K562 (cell line): Measurements from ENCODE around the gene SH3BP2. TPM values are rescaled to one million over a fixed set of nuclear protein-coding genes. Genes with fewer than 3 reads are reported as not detected.

Source experiments
- ATAC-seq: fragments of 200-7000 bp; cut with Tn5 transposase; 3 replicates; pipeline ENCODE4 v1.9.1; 2020; ENCODE audit warnings: moderate library complexity
- BruUV-seq: library from RNA; stranded (reverse); fragments of 400-500 nt; replicated peaks from 2 replicates; lab custom pipeline; 2021; lab: Mats Ljungman, UMichigan
- CTCF ChIA-PET: fragments of 300-600 bp; formaldehyde crosslinking; extraction: SDS; loops from one replicate; lab custom pipeline; 2021; ENCODE audit warnings: low intra/inter-chr PET ratio; lab: Yijun Ruan, JAX
- POLR2A ChIA-PET: fragments of 300-600, 350-650 bp; sonication (Branson Sonifier 250); formaldehyde crosslinking; extraction: SDS; loops from one replicate; lab custom pipeline; 2021; ENCODE audit warnings: antibody characterized with exemption, inconsistent platforms; lab: Yijun Ruan, JAX
- DNase-seq, 4 experiments: peaks; one replicate each; pipeline versions ENCODE4 v3.0.0 to v3.0.0-alpha.2; 2011 to 2018; ENCODE audit warnings: low spot score in 3 of 4, mixed read lengths in 3 of 4; ENCODE audit errors: extremely low read depth in 1 of 4
- FAIRE-seq: peaks from 2 replicates; lab custom pipeline; 2011; peaks lifted over from hg19 to GRCh38; lab: Jason Lieb, UNC
- H2AFZ ChIP-seq: 2 replicates; pipeline ENCODE4 v1.6.0; 2011; ENCODE audit warnings: low read depth, low read length, control low read depth, inconsistent platforms
- H3K27ac ChIP-seq: fragments of 200-600 bp; 3 replicates; pipeline ENCODE4 v1.8.0; 2011; ENCODE audit warnings: low read depth, mild to moderate bottlenecking, control low read depth, inconsistent platforms, low read length, moderate library complexity, mixed read lengths; ENCODE audit errors: extremely low read depth
- H3K27me3 ChIP-seq, 2 experiments: fragments of 300-600 bp in 1 of 2; 2 replicates in 1 of 2; 3 replicates in 1 of 2; pipeline versions ENCODE4 v1.6.0 to v1.8.0; 2011; ENCODE audit warnings: inconsistent platforms in 2 of 2, low read length in 2 of 2, mild to moderate bottlenecking in 1 of 2, mixed read lengths in 1 of 2, moderate library complexity in 1 of 2; ENCODE audit not compliant: control insufficient read depth in 2 of 2, insufficient read depth in 2 of 2
- H3K36me3 ChIP-seq: fragments of 300-600 bp; 3 replicates; pipeline ENCODE4 v1.8.0; 2011; ENCODE audit warnings: mild to moderate bottlenecking, low read length, inconsistent platforms; ENCODE audit not compliant: control insufficient read depth, insufficient read depth
- H3K4me1 ChIP-seq, 2 experiments: fragments of 200-600 bp in 1 of 2; replicated peaks in 1 of 2; 2 replicates in 1 of 2; 3 replicates in 1 of 2; pipeline versions ENCODE4 v1.5.1 to v1.8.0; 2011; ENCODE audit warnings: inconsistent platforms in 2 of 2, low read length in 2 of 2, mild to moderate bottlenecking in 1 of 2, mixed read lengths in 1 of 2, moderate library complexity in 1 of 2; ENCODE audit not compliant: control insufficient read depth in 2 of 2, insufficient read depth in 2 of 2
- H3K4me2 ChIP-seq: 2 replicates; pipeline ENCODE4 v1.6.1; 2011; ENCODE audit warnings: low read length, control low read depth, inconsistent platforms, mixed read lengths; ENCODE audit not compliant: insufficient read depth
- H3K4me3 ChIP-seq: fragments of 200-600 bp; sonication (generic), shearing (Covaris generic); 2 replicates; pipeline ENCODE4 v1.5.1; 2016; ENCODE audit warnings: control low read depth, inconsistent platforms
- H3K79me2 ChIP-seq: fragments of 200-600 bp; 3 replicates; pipeline ENCODE4 v1.8.0; 2011; ENCODE audit warnings: low read length, inconsistent platforms; ENCODE audit not compliant: control insufficient read depth, insufficient read depth
- H3K9ac ChIP-seq, 2 experiments: 2 replicates each; pipeline versions ENCODE4 v1.6.0 to v1.6.1; 2011; ENCODE audit warnings: low read depth in 2 of 2, low read length in 2 of 2, control low read depth in 1 of 2, inconsistent platforms in 1 of 2, mild to moderate bottlenecking in 1 of 2, mixed read lengths in 1 of 2; ENCODE audit not compliant: insufficient read depth in 1 of 2
- H3K9me1 ChIP-seq: one replicate; pipeline ENCODE4 v1.6.0; 2011; ENCODE audit warnings: inconsistent platforms, mild to moderate bottlenecking, low read length, moderate library complexity; ENCODE audit not compliant: control insufficient read depth, insufficient read depth
- H3K9me3 ChIP-seq: replicated peaks from 2 replicates; pipeline ENCODE4 v1.5.1; 2011; ENCODE audit warnings: low read depth, low read length, inconsistent platforms; ENCODE audit not compliant: control insufficient read depth, insufficient read depth
- H4K20me1 ChIP-seq: replicated peaks from 2 replicates; pipeline ENCODE4 v1.6.1; 2011; ENCODE audit warnings: low read length, inconsistent platforms, mixed read lengths; ENCODE audit not compliant: control insufficient read depth, insufficient read depth
- ADNP ChIP-seq: fragments of 200-800 bp; sonication (Bioruptor generic); IDR thresholded peaks from 2 replicates; pipeline ENCODE4 v1.6.1; 2016; ENCODE audit warnings: missing genetic modification characterization, missing compliant biosample characterization
- BCOR ChIP-seq: fragments of 450-650 bp; IDR thresholded peaks from 2 replicates; pipeline ENCODE4 v1.6.1; 2016
- ELF1 ChIP-seq: fragments of 200-800 bp; sonication (Bioruptor generic); IDR thresholded peaks from 2 replicates; pipeline ENCODE4 v1.6.1; 2016; ENCODE audit warnings: missing genetic modification characterization, missing compliant biosample characterization
- HDAC1 ChIP-seq, 2 experiments: fragments of 450-650 bp; IDR thresholded peaks; 2 replicates each; pipeline ENCODE4 v1.6.1; 2016 to 2017; ENCODE audit warnings: inconsistent platforms in 1 of 2, mild to moderate bottlenecking in 1 of 2, moderate library complexity in 1 of 2
- HDAC8 ChIP-seq: fragments of 450-650 bp; IDR thresholded peaks from 2 replicates; pipeline ENCODE4 v1.6.1; 2016; ENCODE audit warnings: mild to moderate bottlenecking, missing genetic modification characterization, moderate library complexity, missing compliant biosample characterization
- HEY1 ChIP-seq: fragments of 250-450 bp; sonication (Bioruptor Pico); IDR thresholded peaks from 2 replicates; pipeline ENCODE4 v1.5.0; 2020; ENCODE audit warnings: mild to moderate bottlenecking, moderate library complexity, borderline replicate concordance
- HIVEP1 ChIP-seq: fragments of 250-450 bp; sonication (Bioruptor Pico); IDR thresholded peaks from 2 replicates; pipeline ENCODE4 v1.4.0; 2020; ENCODE audit warnings: mild to moderate bottlenecking
- HMBOX1 ChIP-seq: sonication (generic); IDR thresholded peaks from 2 replicates; pipeline ENCODE4 v1.6.1; 2016
- KDM1A ChIP-seq, 2 experiments: fragments of 450-650 bp; IDR thresholded peaks; 2 replicates each; pipeline ENCODE4 v1.6.1; 2016; ENCODE audit warnings: mild to moderate bottlenecking in 2 of 2
- KLF10 ChIP-seq: fragments of 250-450 bp; sonication (Bioruptor Pico); IDR thresholded peaks from 2 replicates; pipeline ENCODE4 v1.6.1; 2021; ENCODE audit warnings: matching md5 sums
- LEF1 ChIP-seq: fragments of 450-650 bp; IDR thresholded peaks from 2 replicates; pipeline ENCODE4 v1.6.1; 2016; ENCODE audit warnings: mild to moderate bottlenecking
- NEUROD1 ChIP-seq: fragments of 150-350 bp; IDR thresholded peaks from 2 replicates; pipeline ENCODE4 v1.6.1; 2014; ENCODE audit warnings: borderline replicate concordance, low read length, low read depth; ENCODE audit not compliant: partially characterized antibody
- NFIC ChIP-seq: fragments of 450-650 bp; IDR thresholded peaks from 2 replicates; pipeline ENCODE4 v1.6.1; 2017; ENCODE audit warnings: mild to moderate bottlenecking, inconsistent platforms
- OTX1 ChIP-seq: fragments of 450-650 bp; formaldehyde crosslinking; IDR thresholded peaks from 2 replicates; pipeline ENCODE4 v1.4.0; 2022; ENCODE audit warnings: mild to moderate bottlenecking
- PKNOX1 ChIP-seq: fragments of 450-650 bp; IDR thresholded peaks from 2 replicates; pipeline ENCODE4 v1.6.1; 2016
- RCOR1 ChIP-seq, 2 experiments: IDR thresholded peaks; 2 replicates each; pipeline ENCODE4 v1.6.1; 2012; ENCODE audit warnings: low read depth in 2 of 2, low read length in 2 of 2, borderline replicate concordance in 1 of 2, improper control_type of control experiment in 1 of 2
- STAT5A ChIP-seq: IDR thresholded peaks from 2 replicates; pipeline ENCODE4 v1.6.1; 2012; ENCODE audit warnings: low read length, inconsistent platforms, borderline replicate concordance
- ZBTB2 ChIP-seq: fragments of 450-650 bp; IDR thresholded peaks from 2 replicates; pipeline ENCODE4 v1.6.1; 2016; ENCODE audit warnings: antibody characterized with exemption
- ZFX ChIP-seq: sonication (generic); formaldehyde crosslinking; IDR thresholded peaks from 2 replicates; pipeline ENCODE4 v1.8.0; 2022; ENCODE audit warnings: mild to moderate bottlenecking, missing genetic modification reagents, moderate library complexity
- ZNF146 ChIP-seq: IDR thresholded peaks from one replicate; pipeline ENCODE4 v1.6.1; 2018; ENCODE audit warnings: missing compliant biosample characterization; ENCODE audit not compliant: unreplicated experiment
- ZNF449 ChIP-seq: fragments of 250-450 bp; sonication (Bioruptor Pico); IDR thresholded peaks from 2 replicates; pipeline ENCODE4 v1.8.0; 2022; ENCODE audit warnings: moderate library complexity, mild to moderate bottlenecking, inconsistent platforms
- WGBS: fragments of 100-300 bp; shearing (Covaris generic); methylation state at CpG from one replicate; pipeline ENCODE4 v1.1.6; 2016; ENCODE audit warnings: low coverage, mixed read lengths; ENCODE audit not compliant: insufficient coverage; ENCODE audit errors: missing lambda C conversion rate; 5-methylcytosine and 5-hydroxymethylcytosine counted together
- in situ Hi-C: fragments of 300-500 bp; cut with MboI; formaldehyde crosslinking; loops from 4 replicates; pipeline ENCODE4 v1.15.0; 2018; ENCODE audit warnings: inconsistent platforms, mixed read lengths
- intact Hi-C: fragments of 100-400 bp; cut with micrococcal nuclease; formaldehyde crosslinking; loops from 2 replicates; pipeline ENCODE4 v1.14.2; 2022
- polyA plus RNA-seq, 8 experiments: library from polyadenylated mRNA; depleted of rRNA in 4 of 8; stranded (reverse) in 5 of 8; unstranded in 3 of 8; fragments of >200 nt; fragmentation: Nextera tagmentation in 2 of 8; fragmentation: Illumina TruSeq in 1 of 8; extraction: Ambion mirVana in 2 of 8; extraction: Trizol in 1 of 8; gene quantifications; 2 replicates each; pipeline versions ENCODE4 v1.2.1 to v1.2.3, GENCODE V29; 2011 to 2014; ENCODE audit warnings: inconsistent platforms in 1 of 8, missing spikeins in 1 of 8
- total RNA-seq, 7 experiments: library from RNA; depleted of rRNA in 6 of 7; stranded (reverse); fragments of >200 nt in 6 of 7; fragmentation: Illumina TruSeq in 2 of 7; extraction: Trizol in 2 of 7; gene quantifications; 2 replicates each; pipeline versions ENCODE4 v1.2.1 to v1.2.3, GENCODE V29; 2011 to 2021; ENCODE audit warnings: low replicate concordance in 1 of 7

SH3BP2 gene
- total and polyA plus RNA-seq, 9 of the 15 experiments (the other 6 are each of a cell fraction or from before 2014, with no cell fraction given) = 0.34 to 16.0 (median 5.1) TPM

- BruUV-seq = no TSS peak
- H2AFZ ChIP-seq = no peak overlapping the region
- POLR2A ChIA-PET = no interaction called here
- 88% methylated on average over 4 of the region's 5 CpGs for WGBS
- no peak for FAIRE-seq
- H3K9me3 ChIP-seq = no peaks in the 10 kb centered on the region
- no peak for DNase-seq
- H3K4me2 ChIP-seq = no peak overlapping the region
- TF ChIP-seq ZBTB2 (no peak), HDAC8 (tag) (no peak), NEUROD1 (no peak), ZNF449 (CRISPR knock-in tag) (no peak), KDM1A (IDR thresholded peaks at IDR 0.05) (0 out of 4 replicates have a peak, but pooled peaks have one; percentile 17 to 25), BCOR (peak; percentile 43; the same call in 1 of the 2 replicates), STAT5A (no peak), KLF10 (no peak), HMBOX1 (no peak), NFIC (peak; percentile 50; the same call in 1 of the 2 replicates), LEF1 (no peak), ZFX (CRISPR knock-in tag) (no peak), HEY1 (CRISPR knock-in tag) (no peak), ZNF146 (CRISPR knock-in tag) (no peak), ADNP (peak; percentile 60; the same call in 1 of the 2 replicates), ELF1 (tag) (no peak), OTX1 (CRISPR knock-in tag) (no peak), PKNOX1 (no peak), HDAC1 (IDR thresholded peaks at IDR 0.05) (no peak), HIVEP1 (CRISPR knock-in tag) (no peak), RCOR1 (IDR thresholded peaks at IDR 0.05; ENCODE audit: borderline replicate concordance in 1 of 2, low read depth in 2 of 2, low read length in 2 of 2) (0 out of 4 replicates have a peak, but pooled peaks of 1 of the 2 experiments have one; percentile 8)
- TF ChIP-seq, all 486 proteins: peak for 5
- in situ Hi-C loops = no loop called here
- Histone ChIP-seq H3K27ac (no peak overlapping the region), H3K4me3 (no peak overlapping the region), H4K20me1 (no peaks in the 10 kb centered on the region), H3K27me3 (no peaks in the 10 kb centered on the region), H3K9me1 (no peaks in the 10 kb centered on the region), H3K9ac (no peak overlapping the region; a peak in 1 of 4 replicates), H3K79me2 (no peaks in the 10 kb centered on the region), H3K36me3 (no peaks in the 10 kb centered on the region), H3K4me1 (peaks cover 6 to 50% of the 10 kb centered on the region in 2 experiments; a peak in 3 of 5 replicates)
- CTCF ChIA-PET = no interaction called here
- ATAC-seq = no peak
- intact Hi-C loops = no loop called here
Measured at GRCh38 chr4:2836391-2836859, 43.5 kb downstream of the SH3BP2 start.
